ENCODE results near the gene VPS37C.

DNA sequence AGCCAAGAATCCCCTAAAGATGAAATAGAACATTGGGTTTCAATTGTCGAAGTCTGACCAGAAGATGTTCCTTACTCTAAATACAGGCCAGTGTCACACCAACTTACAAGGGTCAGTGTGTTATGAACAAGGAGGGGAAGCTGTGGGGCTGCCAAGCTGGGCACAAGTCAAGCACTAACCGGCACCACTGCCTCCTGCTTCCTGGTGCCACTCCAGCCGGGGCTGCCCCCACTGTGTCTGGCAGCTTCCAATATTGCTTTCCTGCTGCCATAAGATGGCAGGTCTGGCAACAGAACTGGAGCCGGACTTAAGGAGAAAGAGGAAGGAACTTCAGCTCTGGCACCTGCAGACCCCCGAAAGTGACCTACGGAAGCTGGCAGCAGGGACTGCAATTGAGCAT, 13.7 kb upstream of the VPS37C start:
- TF ChIP-seq, protein P1, sequence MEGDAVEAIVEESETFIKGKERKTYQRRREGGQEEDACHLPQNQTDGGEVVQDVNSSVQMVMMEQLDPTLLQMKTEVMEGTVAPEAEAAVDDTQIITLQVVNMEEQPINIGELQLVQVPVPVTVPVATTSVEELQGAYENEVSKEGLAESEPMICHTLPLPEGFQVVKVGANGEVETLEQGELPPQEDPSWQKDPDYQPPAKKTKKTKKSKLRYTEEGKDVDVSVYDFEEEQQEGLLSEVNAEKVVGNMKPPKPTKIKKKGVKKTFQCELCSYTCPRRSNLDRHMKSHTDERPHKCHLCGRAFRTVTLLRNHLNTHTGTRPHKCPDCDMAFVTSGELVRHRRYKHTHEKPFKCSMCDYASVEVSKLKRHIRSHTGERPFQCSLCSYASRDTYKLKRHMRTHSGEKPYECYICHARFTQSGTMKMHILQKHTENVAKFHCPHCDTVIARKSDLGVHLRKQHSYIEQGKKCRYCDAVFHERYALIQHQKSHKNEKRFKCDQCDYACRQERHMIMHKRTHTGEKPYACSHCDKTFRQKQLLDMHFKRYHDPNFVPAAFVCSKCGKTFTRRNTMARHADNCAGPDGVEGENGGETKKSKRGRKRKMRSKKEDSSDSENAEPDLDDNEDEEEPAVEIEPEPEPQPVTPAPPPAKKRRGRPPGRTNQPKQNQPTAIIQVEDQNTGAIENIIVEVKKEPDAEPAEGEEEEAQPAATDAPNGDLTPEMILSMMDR (IDR thresholded peaks at IDR 0.05 in 2 of 3, conservative IDR thresholded peaks at IDR 0.05 in 1 of 3; ENCODE audit: borderline replicate concordance in 1 of 3, insufficient read depth in 1 of 3, low read depth in 2 of 3, low read length in 2 of 3): no peak
- no peak for TF ChIP-seq POLR2A (IDR thresholded peaks at IDR 0.05; ENCODE audit: borderline replicate concordance, extremely low read depth, insufficient read depth, insufficient read length)
- TF ChIP-seq SIN3A (IDR thresholded peaks at IDR 0.05; ENCODE audit: low read depth): no peak
- TF ChIP-seq YY1 (IDR thresholded peaks at IDR 0.05; ENCODE audit: extremely low read depth, insufficient replicate concordance, low read depth, low read length): no peak
- TF ChIP-seq SRF (IDR thresholded peaks at IDR 0.05; ENCODE audit: low read depth): no peak
- TF ChIP-seq EZH2 (IDR thresholded peaks at IDR 0.05): no peak
- no peak for TF ChIP-seq ZNF274 (IDR thresholded peaks at IDR 0.05; ENCODE audit: low read depth, low read length)
- TF ChIP-seq, protein P2, sequence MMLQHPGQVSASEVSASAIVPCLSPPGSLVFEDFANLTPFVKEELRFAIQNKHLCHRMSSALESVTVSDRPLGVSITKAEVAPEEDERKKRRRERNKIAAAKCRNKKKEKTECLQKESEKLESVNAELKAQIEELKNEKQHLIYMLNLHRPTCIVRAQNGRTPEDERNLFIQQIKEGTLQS (IDR thresholded peaks at IDR 0.05): no peak
- TF ChIP-seq, protein P3, sequence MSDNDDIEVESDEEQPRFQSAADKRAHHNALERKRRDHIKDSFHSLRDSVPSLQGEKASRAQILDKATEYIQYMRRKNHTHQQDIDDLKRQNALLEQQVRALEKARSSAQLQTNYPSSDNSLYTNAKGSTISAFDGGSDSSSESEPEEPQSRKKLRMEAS (IDR thresholded peaks at IDR 0.05): no peak
- no peak for TF ChIP-seq EGR1 (IDR thresholded peaks at IDR 0.05; ENCODE audit: low read depth)
- no peak for TF ChIP-seq POLR2AphosphoS5 (IDR thresholded peaks at IDR 0.05; ENCODE audit: low read depth, low read length)
- TF ChIP-seq TCF7L2 (IDR thresholded peaks at IDR 0.05; ENCODE audit: borderline replicate concordance, extremely low read depth, insufficient read depth, insufficient read length): no peak
- TF ChIP-seq RAD21 (IDR thresholded peaks at IDR 0.05; ENCODE audit: low read depth): no peak
- no peak for TF ChIP-seq CBX3 (IDR thresholded peaks at IDR 0.05; ENCODE audit: low read depth)

All from HCT116 (cell line).